Measurements from ENCODE around the gene TRIM74. TPM values are rescaled to one million over a fixed set of nuclear protein-coding genes. Genes with fewer than 3 reads are reported as not detected.
A peak's percentile ranks its signal among the peaks of the same experiment; 100 is the strongest.
"Not testable (repeated sequence)": the region's sequence is repeated elsewhere in the genome, so short reads cannot be mapped to it uniquely, and the experiment has no call there.

The TRIM74 gene
- total RNA-seq (under 1 TPM; 0.69 to 0.84 TPM), polyA plus RNA-seq (not detected)
- long read RNA-seq, donor 1, partial matches to known transcripts, result 0 of 1 reads
- long read RNA-seq, donor 1, other reads (novel, unspliced or antisense), result 1 of 1 reads
- long read RNA-seq, donor 2, partial matches to known transcripts, result 0 of 3 reads
- long read RNA-seq, donor 2, other reads (novel, unspliced or antisense), result 3 of 3 reads

- intact Hi-C loops (cut with DNase I); H3K9me3 ChIP-seq (ENCODE audit: control insufficient read depth, low read length); H3K27me3 ChIP-seq (ENCODE audit: control insufficient read depth in 1 of 2, insufficient read depth in 2 of 2, low read length in 1 of 2); ATAC-seq (ENCODE audit: low FRiP score); H3K27ac ChIP-seq (ENCODE audit: low read depth in 1 of 2, low read length in 2 of 2); H3K4me1 ChIP-seq (ENCODE audit: control insufficient read depth in 1 of 2, insufficient read depth in 2 of 2, low read length in 2 of 2); H3K36me3 ChIP-seq (ENCODE audit: control insufficient read depth in 1 of 2, insufficient read depth in 2 of 2, low read length in 1 of 2); H3K4me3 ChIP-seq (ENCODE audit: low read length in 2 of 2): not testable (repeated sequence)
- DNase-seq, result peak in 1 of 2 donors; percentile 68
- WGBS, 2 donors, result 51 to 52% methylated on average over 8 to 12 of the region's 36 CpGs
Measured at GRCh38 chr7:72968980-72969516, at the start of gene TRIM74. TRIM74 (minus strand) TSS chr7:72969466; CDS start chr7:72966157, 3,309 bp downstream.

- H3K36me3 ChIP-seq (ENCODE audit: control insufficient read depth in 1 of 2, insufficient read depth in 2 of 2, low read length in 1 of 2); H3K9me3 ChIP-seq (ENCODE audit: control insufficient read depth, low read length); H3K27me3 ChIP-seq (ENCODE audit: control insufficient read depth in 1 of 2, insufficient read depth in 2 of 2, low read length in 1 of 2); H3K4me1 ChIP-seq (ENCODE audit: control insufficient read depth in 1 of 2, insufficient read depth in 2 of 2, low read length in 2 of 2); ATAC-seq (ENCODE audit: low FRiP score); H3K27ac ChIP-seq (ENCODE audit: low read depth in 1 of 2, low read length in 2 of 2); intact Hi-C loops (cut with DNase I); H3K4me3 ChIP-seq (ENCODE audit: low read length in 2 of 2): not testable (repeated sequence)
- peak; percentile 44 to 58 for DNase-seq
- 1% methylated on average over 10 of the region's 10 CpGs for WGBS, 2 donors
Measured at GRCh38 chr7:73006491-73006890, 37.2 kb upstream of the TRIM74 start.

DNA sequence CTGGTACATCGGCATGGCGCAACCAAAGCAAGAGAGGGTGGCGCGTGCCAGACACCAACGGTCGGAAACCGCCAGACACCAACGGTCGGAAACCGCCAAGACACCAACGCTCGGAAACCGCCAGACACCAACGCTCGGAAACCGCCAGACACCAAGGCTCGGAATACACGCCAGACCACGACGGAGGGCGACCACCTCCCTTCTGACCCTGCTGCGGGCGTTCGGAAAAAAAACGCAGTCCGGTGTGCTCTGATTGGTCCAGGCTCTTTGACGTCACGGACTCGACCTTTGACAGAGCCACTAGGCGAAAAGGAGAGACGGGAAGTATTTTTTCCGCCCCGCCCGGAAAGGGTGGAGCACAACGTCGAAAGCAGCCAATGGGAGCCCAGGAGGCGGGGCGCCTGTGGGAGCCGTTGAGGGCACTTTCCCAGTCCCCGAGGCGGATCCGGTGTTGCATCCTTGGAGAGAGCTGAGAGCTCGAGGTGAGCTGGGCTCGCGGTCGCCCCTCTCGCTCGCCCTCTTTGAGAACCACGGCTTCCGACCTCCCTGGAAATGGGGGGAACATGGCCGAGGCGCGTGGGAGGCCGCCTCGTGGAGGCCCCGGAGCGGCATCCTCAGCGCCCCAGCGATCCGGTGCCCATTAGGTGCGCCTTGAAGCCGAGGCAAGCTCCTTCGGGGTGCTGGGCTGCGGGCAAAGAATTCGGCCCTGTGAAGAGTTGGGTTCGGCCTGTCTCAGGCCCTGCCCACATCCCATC lies 36.6 kb upstream of the TRIM74 start:
- ATAC-seq (ENCODE audit: low FRiP score), result peak; percentile 98
- H3K9me3 ChIP-seq (ENCODE audit: control insufficient read depth, low read length); H3K4me1 ChIP-seq (ENCODE audit: control insufficient read depth in 1 of 2, insufficient read depth in 2 of 2, low read length in 2 of 2); H3K27me3 ChIP-seq (ENCODE audit: control insufficient read depth in 1 of 2, insufficient read depth in 2 of 2, low read length in 1 of 2); intact Hi-C loops (cut with DNase I); H3K36me3 ChIP-seq (ENCODE audit: control insufficient read depth in 1 of 2, insufficient read depth in 2 of 2, low read length in 1 of 2): not testable (repeated sequence)
- peak; percentile 91 to 93 for DNase-seq
- Histone ChIP-seq H3K4me3 (ENCODE audit: low read length in 2 of 2) (peak overlapping the region; percentile 12 to 59), H3K27ac (ENCODE audit: low read depth in 1 of 2, low read length in 2 of 2) (peak overlapping the region in 1 of 2 donors; percentile 65)
- 0 to 1% methylated on average over 37 to 52 of the region's 66 CpGs for WGBS, 2 donors

DNA sequence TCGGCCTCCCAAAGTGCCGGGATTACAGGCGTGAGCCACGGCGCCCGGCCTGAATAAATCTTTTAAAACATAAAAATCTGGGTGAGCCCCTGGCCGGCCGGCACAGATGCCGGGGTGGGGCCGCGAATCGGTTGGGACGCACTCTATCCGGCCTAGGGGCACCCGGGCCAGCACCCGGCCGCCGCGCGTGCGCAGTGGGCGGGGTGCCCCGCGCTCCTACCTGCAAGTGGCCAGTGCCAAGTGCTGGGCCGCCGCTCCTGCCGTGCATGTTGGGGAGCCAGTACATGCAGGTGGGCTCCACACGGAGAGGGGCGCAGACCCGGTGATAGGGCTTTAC lies 36.1 kb upstream of the TRIM74 start:
- H3K9me3 ChIP-seq (ENCODE audit: control insufficient read depth, low read length); H3K4me1 ChIP-seq (ENCODE audit: control insufficient read depth in 1 of 2, insufficient read depth in 2 of 2, low read length in 2 of 2); H3K27me3 ChIP-seq (ENCODE audit: control insufficient read depth in 1 of 2, insufficient read depth in 2 of 2, low read length in 1 of 2); intact Hi-C loops (cut with DNase I); H3K36me3 ChIP-seq (ENCODE audit: control insufficient read depth in 1 of 2, insufficient read depth in 2 of 2, low read length in 1 of 2): not testable (repeated sequence)
- WGBS, 2 donors, result 0 to 1% methylated on average over 14 to 18 of the region's 30 CpGs
- Histone ChIP-seq H3K27ac (ENCODE audit: low read depth in 1 of 2, low read length in 2 of 2) (peak overlapping the region in 1 of 2 donors; percentile 65), H3K4me3 (ENCODE audit: low read length in 2 of 2) (peak overlapping the region; percentile 12 to 59)
- peak; percentile 83 to 91 for DNase-seq
- ATAC-seq (ENCODE audit: low FRiP score), result peak; percentile 98

- ATAC-seq (ENCODE audit: low FRiP score); DNase-seq; intact Hi-C loops (cut with DNase I); H3K36me3 ChIP-seq (ENCODE audit: control insufficient read depth in 1 of 2, insufficient read depth in 2 of 2, low read length in 1 of 2); H3K27ac ChIP-seq (ENCODE audit: low read depth in 1 of 2, low read length in 2 of 2); H3K4me3 ChIP-seq (ENCODE audit: low read length in 2 of 2); H3K4me1 ChIP-seq (ENCODE audit: control insufficient read depth in 1 of 2, insufficient read depth in 2 of 2, low read length in 2 of 2); H3K9me3 ChIP-seq (ENCODE audit: control insufficient read depth, low read length); H3K27me3 ChIP-seq (ENCODE audit: control insufficient read depth in 1 of 2, insufficient read depth in 2 of 2, low read length in 1 of 2): not testable (repeated sequence)
- no CpG with 5 or more reads among the region's 11 CpGs for WGBS, 2 donors
Measured at GRCh38 chr7:72997887-72998468, 28.7 kb upstream of the TRIM74 start.

- H3K4me3 ChIP-seq (ENCODE audit: low read length in 2 of 2); ATAC-seq (ENCODE audit: low FRiP score); H3K4me1 ChIP-seq (ENCODE audit: control insufficient read depth in 1 of 2, insufficient read depth in 2 of 2, low read length in 2 of 2); DNase-seq; H3K27ac ChIP-seq (ENCODE audit: low read depth in 1 of 2, low read length in 2 of 2); H3K27me3 ChIP-seq (ENCODE audit: control insufficient read depth in 1 of 2, insufficient read depth in 2 of 2, low read length in 1 of 2); intact Hi-C loops (cut with DNase I); H3K9me3 ChIP-seq (ENCODE audit: control insufficient read depth, low read length); H3K36me3 ChIP-seq (ENCODE audit: control insufficient read depth in 1 of 2, insufficient read depth in 2 of 2, low read length in 1 of 2): not testable (repeated sequence)
- WGBS, 2 donors, result 76 to 78% methylated on average over 4 of the region's 8 CpGs
Measured at GRCh38 chr7:72997447-72997846, 28.2 kb upstream of the TRIM74 start.

GRCh38 chr7:72995484-72995883 lies 26.2 kb upstream of the TRIM74 start:
- H3K27ac ChIP-seq (ENCODE audit: low read depth in 1 of 2, low read length in 2 of 2); H3K4me1 ChIP-seq (ENCODE audit: control insufficient read depth in 1 of 2, insufficient read depth in 2 of 2, low read length in 2 of 2); H3K4me3 ChIP-seq (ENCODE audit: low read length in 2 of 2); H3K9me3 ChIP-seq (ENCODE audit: control insufficient read depth, low read length); H3K27me3 ChIP-seq (ENCODE audit: control insufficient read depth in 1 of 2, insufficient read depth in 2 of 2, low read length in 1 of 2); H3K36me3 ChIP-seq (ENCODE audit: control insufficient read depth in 1 of 2, insufficient read depth in 2 of 2, low read length in 1 of 2); ATAC-seq (ENCODE audit: low FRiP score); intact Hi-C loops (cut with DNase I): not testable (repeated sequence)
- WGBS, 2 donors, result 96% methylated on average over 8 of the region's 8 CpGs
- peak in 1 of 2 donors; percentile 34 for DNase-seq

DNA sequence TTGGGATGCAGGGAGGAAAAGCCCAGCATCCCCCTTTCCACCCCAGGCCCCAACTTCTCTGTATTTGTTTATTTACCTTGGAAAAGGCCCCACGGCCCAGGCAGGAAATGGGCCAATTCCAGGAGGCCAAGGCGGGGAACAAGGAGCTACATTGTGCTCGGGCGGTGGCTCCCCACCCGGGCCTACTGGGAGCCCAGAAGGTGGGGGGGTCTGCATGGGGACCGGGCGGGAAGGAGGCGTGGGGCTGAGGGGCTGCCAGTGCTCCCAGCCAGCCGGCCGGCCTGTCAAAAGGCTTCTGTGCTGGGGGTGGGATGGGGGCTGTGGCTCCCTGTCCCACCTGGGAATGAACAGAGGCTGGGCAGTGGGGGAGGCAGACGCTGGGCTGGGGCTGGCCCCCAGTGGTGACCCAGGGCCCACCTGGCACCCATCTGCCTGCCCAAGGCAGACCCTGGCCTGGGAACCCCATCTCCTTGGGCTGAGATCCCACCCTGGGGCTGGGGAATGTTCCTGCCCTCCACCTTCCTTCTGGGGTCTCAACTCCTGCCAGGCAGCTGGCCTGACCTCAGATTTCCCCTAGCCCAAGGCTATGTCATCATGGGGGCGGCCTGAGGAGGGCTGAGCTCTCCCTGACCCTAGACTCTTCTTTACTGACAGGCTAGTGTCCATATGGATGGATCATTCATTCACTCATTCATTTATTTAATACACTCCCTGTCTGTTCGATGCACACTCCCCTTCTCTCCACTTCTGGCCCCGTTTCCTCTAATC lies 21.1 kb upstream of the TRIM74 start:
- H3K27me3 ChIP-seq (ENCODE audit: control insufficient read depth in 1 of 2, insufficient read depth in 2 of 2, low read length in 1 of 2); H3K9me3 ChIP-seq (ENCODE audit: control insufficient read depth, low read length); intact Hi-C loops (cut with DNase I); H3K36me3 ChIP-seq (ENCODE audit: control insufficient read depth in 1 of 2, insufficient read depth in 2 of 2, low read length in 1 of 2); H3K4me3 ChIP-seq (ENCODE audit: low read length in 2 of 2); H3K4me1 ChIP-seq (ENCODE audit: control insufficient read depth in 1 of 2, insufficient read depth in 2 of 2, low read length in 2 of 2); H3K27ac ChIP-seq (ENCODE audit: low read depth in 1 of 2, low read length in 2 of 2): not testable (repeated sequence)
- ATAC-seq (ENCODE audit: low FRiP score) (peak; percentile 41), DNase-seq (peak in 1 of 2 donors; percentile 44)
- 21% methylated on average over 10 of the region's 14 CpGs; no CpG with 5 or more reads in 1 of the 2 donors for WGBS, 2 donors

All from aorta (tissue), 5 donors.